ENCODE data around the gene ADGRV1. TPM values are rescaled to one million over a fixed set of nuclear protein-coding genes. Genes with fewer than 3 reads are reported as not detected.

Gene ADGRV1
- total and polyA plus RNA-seq, 2 donors (not counting 3 experiments of a cell fraction or from before 2014, with no cell fraction given), result 0.11 to 0.55 TPM

GRCh38 chr5:91146230-91146629 is 587.6 kb downstream of the ADGRV1 start:
- Histone ChIP-seq H4K20me1 (replicated peaks; ENCODE audit: control insufficient read depth, extremely low read depth, insufficient read depth, low read length) (no peaks in the 10 kb centered on the region), H3K9me1 (replicated peaks; ENCODE audit: control insufficient read depth, extremely low read depth, insufficient read depth, low read length) (no peaks in the 10 kb centered on the region), H3K27me3 (ENCODE audit: control insufficient read depth in 2 of 2, insufficient read depth in 2 of 2, low read length in 2 of 2) (no peaks in the 10 kb centered on the region), H3K79me2 (ENCODE audit: control insufficient read depth, insufficient read depth, low read length) (no peaks in the 10 kb centered on the region), H3K9ac (replicated peaks; ENCODE audit: extremely low read depth, insufficient read depth, low read length) (no peak overlapping the region), H3K27ac (ENCODE audit: insufficient read depth, low read depth, low read length) (no peak overlapping the region), H3K9me3 (replicated peaks; ENCODE audit: control insufficient read depth, insufficient read depth, low read length) (no peaks in the 10 kb centered on the region), H3K4me1 (ENCODE audit: control insufficient read depth, extremely low read depth, insufficient read depth, low read length) (peaks cover 19% of the 10 kb centered on the region), H3K4me2 (ENCODE audit: insufficient read depth, low read length) (no peak overlapping the region), H3K4me3 (replicated peaks in 1 of 3; ENCODE audit: insufficient read depth in 1 of 3, low read depth in 1 of 3, low read length in 3 of 3) (no peak overlapping the region), H3K36me3 (ENCODE audit: control insufficient read depth in 2 of 2, extremely low read depth in 1 of 2, insufficient read depth in 2 of 2, low read length in 2 of 2) (no peaks in the 10 kb centered on the region), H2AFZ (ENCODE audit: low read depth, low read length) (no peak overlapping the region)
- ChIA-PET POLR2A (no interaction called here), CTCF (interaction anchor here (1.9 to 2.3 kb wide), 4 partner anchors 9 to 73 kb away, joined by 4 to 7 read pairs (median 4); no protein-coding TSS in a partner anchor)
- DNase-seq (ENCODE audit: low read depth, low spot score) (no peak), FAIRE-seq (no peak)
- BruUV-seq (replicated peaks), result no TSS peak
- dilution Hi-C loops (cut with MboI; ENCODE audit: extremely low pct_ligation_motif_present, low sequenced_read_pairs) (no loop called here), intact Hi-C loops (cut with micrococcal nuclease) (no loop called here)
- TF ChIP-seq FOS (IDR thresholded peaks at IDR 0.05; ENCODE audit: borderline replicate concordance, insufficient read depth, low read length), result no peak
- no peak for TF ChIP-seq JUN (IDR thresholded peaks at IDR 0.05; ENCODE audit: borderline replicate concordance, insufficient read depth, insufficient read length, low read depth)
- TF ChIP-seq POLR2A (IDR thresholded peaks at IDR 0.05; ENCODE audit: low read depth, low read length), result no peak
- no peak for TF ChIP-seq POLR2AphosphoS5 (IDR thresholded peaks at IDR 0.05; ENCODE audit: insufficient read depth, low read depth, low read length)
- no peak for TF ChIP-seq GATA2 (IDR thresholded peaks at IDR 0.05; ENCODE audit: insufficient read depth, insufficient read length, low read depth, low read length)
- TF ChIP-seq CTCF (IDR thresholded peaks at IDR 0.05; ENCODE audit: extremely low read depth in 1 of 2, insufficient read depth in 1 of 2, low read depth in 1 of 2, low read length in 2 of 2), result no peak
- TF ChIP-seq MYC (IDR thresholded peaks at IDR 0.05; ENCODE audit: low read depth, low read length), result no peak
- TF ChIP-seq EZH2 (IDR thresholded peaks at IDR 0.05; ENCODE audit: borderline replicate concordance, low read depth, low read length, severe bottlenecking), result no peak
- no peak for TF ChIP-seq MAX (IDR thresholded peaks at IDR 0.05; ENCODE audit: insufficient read depth, insufficient read length)
